Cardiac fibroblast (primary cell): ENCODE measurements around the gene S100PBP.

Source experiments
- DNase-seq, 2 donors: peaks; one replicate each; pipeline versions ENCODE4 v3.0.0 to v3.0.0-alpha.2; 2010; ENCODE audit warnings: low read depth in 2 of 2
- H3K4me3 ChIP-seq, 2 donors: replicated peaks in 1 of 2; 1 replicate in 1 of 2; 2 replicates in 1 of 2; pipeline ENCODE4 v1.5.1; 2011; ENCODE audit warnings: low read depth in 2 of 2, low read length in 2 of 2, mild to moderate bottlenecking in 2 of 2, moderate library complexity in 1 of 2
- TF ChIP-seq, protein P1 (sequence below): IDR thresholded peaks from one replicate; pipeline ENCODE4 v1.5.1; 2011; ENCODE audit warnings: low read depth, mild to moderate bottlenecking, low read length, inconsistent platforms

The S100PBP gene

DNA sequence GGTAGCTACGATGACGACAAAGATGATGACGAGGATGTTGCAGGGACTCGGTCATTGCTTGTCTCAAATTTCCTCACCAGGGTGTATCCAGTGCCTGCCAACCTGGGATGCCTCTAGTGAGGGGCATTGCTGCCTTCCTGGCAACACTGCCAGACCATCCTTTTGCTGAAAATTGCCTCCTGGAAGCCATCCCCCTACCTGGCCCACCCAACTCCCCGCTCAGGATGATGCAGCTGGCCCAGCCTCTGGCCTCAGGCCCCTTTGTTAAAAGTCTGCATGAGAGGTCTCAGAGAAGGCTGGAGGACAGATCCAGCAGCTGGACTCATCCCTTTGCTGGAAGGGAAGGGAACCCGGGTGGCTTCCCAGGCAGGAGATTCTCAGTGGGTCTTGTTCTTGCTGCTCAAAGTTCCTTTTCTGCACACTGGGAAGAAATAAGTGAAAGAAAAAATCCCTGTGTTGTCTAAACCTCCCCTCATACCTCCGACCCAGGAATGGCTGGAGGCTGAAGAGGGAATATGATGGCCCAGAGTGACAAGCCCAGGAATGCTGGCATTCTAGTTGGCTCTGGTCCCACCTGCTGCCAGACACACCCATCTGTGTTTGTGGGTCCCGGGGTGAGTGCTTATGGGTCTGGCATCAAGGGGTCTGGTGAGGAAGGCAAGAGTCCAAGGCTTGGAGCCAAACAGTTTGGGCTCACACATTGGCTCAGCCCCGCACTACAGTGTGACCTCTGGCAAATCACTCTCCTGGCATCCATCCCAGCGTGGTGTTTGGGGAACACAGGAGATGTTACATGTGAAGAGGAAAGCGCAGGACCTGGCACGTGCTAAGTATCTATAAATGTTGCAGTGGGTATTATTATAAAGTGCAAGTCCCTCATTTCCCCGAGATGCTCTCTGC lies 60.0 kb downstream of the S100PBP start:
- no peak overlapping the region for H3K4me3 ChIP-seq
- DNase-seq, result no peak
- TF ChIP-seq, protein P1, sequence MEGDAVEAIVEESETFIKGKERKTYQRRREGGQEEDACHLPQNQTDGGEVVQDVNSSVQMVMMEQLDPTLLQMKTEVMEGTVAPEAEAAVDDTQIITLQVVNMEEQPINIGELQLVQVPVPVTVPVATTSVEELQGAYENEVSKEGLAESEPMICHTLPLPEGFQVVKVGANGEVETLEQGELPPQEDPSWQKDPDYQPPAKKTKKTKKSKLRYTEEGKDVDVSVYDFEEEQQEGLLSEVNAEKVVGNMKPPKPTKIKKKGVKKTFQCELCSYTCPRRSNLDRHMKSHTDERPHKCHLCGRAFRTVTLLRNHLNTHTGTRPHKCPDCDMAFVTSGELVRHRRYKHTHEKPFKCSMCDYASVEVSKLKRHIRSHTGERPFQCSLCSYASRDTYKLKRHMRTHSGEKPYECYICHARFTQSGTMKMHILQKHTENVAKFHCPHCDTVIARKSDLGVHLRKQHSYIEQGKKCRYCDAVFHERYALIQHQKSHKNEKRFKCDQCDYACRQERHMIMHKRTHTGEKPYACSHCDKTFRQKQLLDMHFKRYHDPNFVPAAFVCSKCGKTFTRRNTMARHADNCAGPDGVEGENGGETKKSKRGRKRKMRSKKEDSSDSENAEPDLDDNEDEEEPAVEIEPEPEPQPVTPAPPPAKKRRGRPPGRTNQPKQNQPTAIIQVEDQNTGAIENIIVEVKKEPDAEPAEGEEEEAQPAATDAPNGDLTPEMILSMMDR, result no peak

DNA sequence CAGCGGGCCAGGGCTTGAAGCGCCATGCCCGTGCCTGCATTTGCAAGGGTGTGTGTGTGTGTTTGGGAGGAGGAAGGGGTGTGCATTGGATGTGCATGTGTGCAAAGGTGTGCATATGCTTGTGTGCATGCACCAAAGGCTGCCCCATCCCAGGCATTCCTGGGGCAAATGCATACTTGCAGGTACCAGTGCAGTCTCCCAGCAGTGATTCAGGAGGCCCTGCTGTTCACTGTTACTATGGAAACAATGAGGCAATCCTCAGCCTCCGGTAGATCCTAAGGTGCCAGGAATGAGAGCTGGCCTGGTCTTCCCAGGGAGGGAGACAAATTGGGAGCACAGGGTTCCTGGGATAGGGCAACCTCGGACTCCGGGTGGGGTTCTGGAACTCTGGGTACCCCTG lies 60.7 kb downstream of the S100PBP start:
- TF ChIP-seq, protein P1, result no peak
- peak; percentile 43 to 54 for DNase-seq
- H3K4me3 ChIP-seq, result no peak overlapping the region

DNA sequence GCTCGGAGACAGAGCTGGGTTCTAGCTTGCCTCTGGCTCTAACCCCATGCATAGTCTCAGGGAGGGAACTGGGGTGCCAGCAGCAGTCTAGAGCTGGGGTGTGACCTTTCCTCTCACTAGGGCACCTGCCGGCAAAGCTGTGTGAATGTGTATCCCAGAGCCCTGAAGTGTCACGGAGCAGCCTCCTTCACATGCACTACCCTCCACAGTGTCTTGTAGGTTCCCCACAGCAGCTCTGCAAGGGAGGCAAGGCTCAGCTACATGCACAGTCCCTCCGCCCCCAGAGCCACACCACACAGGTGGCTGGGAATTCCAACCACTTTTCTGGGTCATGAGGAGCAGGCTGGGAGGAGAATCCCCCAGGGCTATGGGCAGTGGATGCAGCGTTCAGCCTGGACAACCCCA lies 61.2 kb downstream of the S100PBP start:
- no peak overlapping the region for H3K4me3 ChIP-seq
- no peak for DNase-seq
- TF ChIP-seq, protein P1, result no peak

DNA sequence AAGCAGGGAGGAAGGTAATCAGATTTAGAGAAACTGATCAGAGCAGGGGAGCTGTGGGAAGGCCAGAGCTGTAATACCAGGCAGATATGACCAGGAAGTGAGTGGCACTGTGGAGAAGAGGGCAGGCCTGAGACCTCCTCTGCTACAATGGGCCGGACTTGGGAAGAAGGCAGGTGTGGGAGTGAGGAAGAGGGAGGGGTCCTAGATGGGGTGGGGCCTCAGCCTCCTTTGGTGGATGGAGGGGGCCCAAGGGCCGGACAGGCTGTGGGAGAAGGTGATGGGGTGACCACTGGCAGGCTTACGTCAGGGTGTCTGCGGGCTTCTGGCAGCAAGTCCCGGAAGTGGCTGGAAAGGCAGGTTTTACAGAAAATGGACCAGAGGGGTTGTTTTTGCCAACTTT lies 63.8 kb downstream of the S100PBP start:
- TF ChIP-seq, protein P1, result no peak
- no peak for DNase-seq
- H3K4me3 ChIP-seq, result no peak overlapping the region

DNA sequence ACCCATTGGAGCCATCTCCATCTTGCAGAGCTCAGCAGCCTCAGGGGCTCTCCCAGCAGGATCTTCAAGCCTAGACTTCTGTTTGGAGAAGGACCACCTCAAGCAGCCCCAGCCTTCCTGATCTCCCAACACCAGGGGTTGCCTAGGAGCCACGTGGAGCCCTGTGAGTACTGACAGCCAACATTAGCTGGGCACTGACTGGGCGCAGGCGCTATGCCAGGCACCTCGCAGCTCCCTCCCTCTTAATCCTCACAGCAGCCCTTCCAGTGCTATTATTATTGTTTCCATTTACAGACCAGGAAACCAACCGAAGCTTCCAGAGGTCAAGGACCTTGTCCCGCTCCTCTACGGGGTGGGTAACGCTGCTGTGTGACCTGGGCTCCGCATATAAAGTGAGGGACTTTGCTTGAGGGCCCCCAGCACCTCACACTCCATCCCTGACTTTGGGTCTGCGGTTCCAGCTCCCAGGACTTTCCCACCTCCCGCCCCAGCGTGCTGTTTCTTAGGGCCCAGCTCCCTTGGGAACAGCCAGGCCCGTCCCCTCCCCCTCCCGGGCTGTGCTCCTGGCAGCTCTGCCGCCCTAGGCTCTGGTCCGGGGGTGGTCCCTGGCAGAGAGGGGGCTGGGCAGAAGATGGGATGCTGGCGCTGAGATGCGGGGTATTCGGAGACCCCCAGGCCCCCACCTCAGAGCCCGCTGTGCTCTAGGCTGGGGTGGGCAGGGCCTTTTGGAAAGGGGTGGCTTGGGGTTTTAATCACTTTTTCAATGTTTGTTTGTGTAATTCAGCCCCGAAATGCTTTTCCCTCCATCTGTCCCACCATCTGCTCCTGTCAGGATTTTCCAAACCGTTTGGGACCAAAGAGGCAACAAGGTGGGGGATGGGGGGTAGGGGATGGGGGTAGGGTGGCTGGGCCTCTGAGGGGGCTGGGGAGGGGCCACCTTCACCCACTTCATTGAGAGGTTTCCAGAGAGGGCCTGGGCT lies 64.7 kb downstream of the S100PBP start:
- no peak overlapping the region for H3K4me3 ChIP-seq
- TF ChIP-seq, protein P1, result no peak
- DNase-seq, result no peak

DNA sequence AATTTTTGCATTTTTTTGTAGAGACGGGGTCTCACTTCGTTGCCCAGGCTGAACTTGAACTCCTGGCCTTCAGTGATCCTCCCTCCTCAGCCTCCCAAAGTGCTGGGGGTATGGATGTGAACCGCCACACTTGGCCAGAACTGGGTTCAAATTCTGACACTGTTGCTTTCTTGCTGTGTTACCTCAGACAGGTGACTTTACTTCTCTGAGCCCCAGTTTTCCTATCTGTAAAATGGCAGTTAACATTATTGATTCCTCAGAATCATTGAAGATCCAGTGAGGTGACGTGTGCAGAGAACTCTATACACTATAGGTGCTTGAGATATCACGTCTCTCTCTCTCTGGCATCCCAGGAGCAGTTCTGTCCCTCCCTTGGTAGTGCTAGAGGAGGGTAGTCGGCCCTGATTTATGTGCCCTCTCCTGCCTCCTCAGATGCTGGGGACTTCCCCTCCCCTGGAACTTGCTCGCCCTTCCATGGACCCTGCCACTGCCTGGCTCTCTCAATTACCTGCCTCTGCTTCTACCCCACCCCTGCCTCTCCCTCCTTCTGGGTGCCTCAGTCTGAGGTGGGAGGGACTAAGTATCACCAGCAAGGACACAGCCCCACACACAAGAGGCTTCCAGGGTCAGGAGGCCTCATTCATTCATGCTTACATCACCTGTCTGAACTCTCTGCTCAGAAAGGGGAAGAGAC lies 66.0 kb downstream of the S100PBP start:
- H3K4me3 ChIP-seq, result no peak overlapping the region
- TF ChIP-seq, protein P1, result no peak
- no peak for DNase-seq
